ENCODE results near the gene GRIP2. TPM values are rescaled to one million over a fixed set of nuclear protein-coding genes. Genes with fewer than 3 reads are reported as not detected.

The GRIP2 gene
- total and polyA plus RNA-seq, 9 donors: 1.1 to 19.4 (median 5.4) TPM

GRCh38 chr3:14553871-14554270 lies 13.7 kb upstream of the GRIP2 start:
- H3K36me3 ChIP-seq: no peaks in the 10 kb centered on the region
- H3K9me3 ChIP-seq: no peaks in the 10 kb centered on the region
- no peak overlapping the region for H3K4me3 ChIP-seq
- TF ChIP-seq EP300 (IDR thresholded peaks at IDR 0.05) (no peak), CTCF (IDR thresholded peaks at IDR 0.05) (no peak), POLR2A (IDR thresholded peaks at IDR 0.05) (no peak)
- no peak overlapping the region for H3K27ac ChIP-seq
- WGBS, 3 donors: 70 to 76% (median 75%) methylated on average over 5 of the region's 5 CpGs
- H3K27me3 ChIP-seq: no peaks in the 10 kb centered on the region
- no peaks in the 10 kb centered on the region for H3K4me1 ChIP-seq (ENCODE audit: insufficient read depth)
- DNase-seq: no peak
- intact Hi-C loops (cut with DNase I): no loop called here

- Histone ChIP-seq H3K27me3 (no peaks in the 10 kb centered on the region), H3K4me1 (ENCODE audit: insufficient read depth) (peaks cover 6% of the 10 kb centered on the region), H3K4me3 (no peak overlapping the region), H3K36me3 (no peaks in the 10 kb centered on the region), H3K27ac (no peak overlapping the region), H3K9me3 (no peaks in the 10 kb centered on the region)
- intact Hi-C loops (cut with DNase I): no loop called here
- WGBS, 3 donors: 92 to 97% (median 94%) methylated on average over 4 of the region's 4 CpGs
- DNase-seq: no peak
- TF ChIP-seq EP300 (IDR thresholded peaks at IDR 0.05) (no peak), CTCF (IDR thresholded peaks at IDR 0.05) (no peak), POLR2A (IDR thresholded peaks at IDR 0.05) (no peak)
These were observed 12.6 kb upstream of the GRIP2 start for GRCh38 chr3:14552717-14553116.

- no peaks in the 10 kb centered on the region for H3K36me3 ChIP-seq
- no peak overlapping the region for H3K4me3 ChIP-seq
- 80 to 82% (median 81%) methylated on average over 8 of the region's 8 CpGs for WGBS, 3 donors
- H3K4me1 ChIP-seq (ENCODE audit: insufficient read depth): peaks cover 6% of the 10 kb centered on the region
- intact Hi-C loops (cut with DNase I): no loop called here
- no peak overlapping the region for H3K27ac ChIP-seq
- no peak for DNase-seq
- no peaks in the 10 kb centered on the region for H3K9me3 ChIP-seq
- H3K27me3 ChIP-seq: no peaks in the 10 kb centered on the region
- TF ChIP-seq POLR2A (IDR thresholded peaks at IDR 0.05): no peak
- no peak for TF ChIP-seq CTCF (IDR thresholded peaks at IDR 0.05)
- TF ChIP-seq EP300 (IDR thresholded peaks at IDR 0.05): no peak
These were observed 12.0 kb upstream of the GRIP2 start for GRCh38 chr3:14552041-14552648.

- H3K4me1 ChIP-seq (ENCODE audit: insufficient read depth): peaks cover 6% of the 10 kb centered on the region
- no peaks in the 10 kb centered on the region for H3K27me3 ChIP-seq
- intact Hi-C loops (cut with DNase I): no loop called here
- TF ChIP-seq EP300 (IDR thresholded peaks at IDR 0.05) (no peak), POLR2A (IDR thresholded peaks at IDR 0.05) (no peak), CTCF (IDR thresholded peaks at IDR 0.05) (no peak)
- DNase-seq: no peak
- H3K27ac ChIP-seq: no peak overlapping the region
- WGBS, 3 donors: 50 to 60% (median 55%) methylated on average over 24 of the region's 24 CpGs
- H3K4me3 ChIP-seq: no peak overlapping the region
- H3K36me3 ChIP-seq: no peaks in the 10 kb centered on the region
- no peaks in the 10 kb centered on the region for H3K9me3 ChIP-seq
These were observed 10.8 kb upstream of the GRIP2 start for GRCh38 chr3:14550651-14551611.

Data from ovary (tissue), 9 donors.